Natural killer cell (primary cell): ENCODE results near the gene NOX4. TPM values are rescaled to one million over a fixed set of nuclear protein-coding genes. Genes with fewer than 3 reads are reported as not detected.

Source experiments
- ATAC-seq, 3 donors: fragments of 150-1000 bp in 2 of 3; fragments of 200-7000 bp in 1 of 3; cut with Tn5 transposase; 1 replicate in 1 of 3; 2 replicates in 2 of 3; pipeline ENCODE4 v1.10.0; 2021; ENCODE audit warnings: mild to moderate bottlenecking in 2 of 3, moderate library complexity in 2 of 3
- DNase-seq, 2 donors: peaks; one replicate each; pipeline versions ENCODE4 v3.0.0 to v3.0.0-alpha.2; 2013 to 2021; ENCODE audit warnings: mixed read lengths in 1 of 2
- H3K27ac ChIP-seq: one replicate; pipeline ENCODE4 v1.5.1; 2013; ENCODE audit warnings: mild to moderate bottlenecking, low read length
- H3K27me3 ChIP-seq: one replicate; pipeline ENCODE4 v1.6.1; 2013; ENCODE audit warnings: low read length; ENCODE audit not compliant: control insufficient read depth, insufficient read depth
- H3K36me3 ChIP-seq: one replicate; pipeline ENCODE4 v1.6.1; 2013; ENCODE audit warnings: low read length; ENCODE audit not compliant: control insufficient read depth, insufficient read depth
- H3K4me1 ChIP-seq: one replicate; pipeline ENCODE4 v1.6.1; 2013; ENCODE audit warnings: low read length; ENCODE audit not compliant: control insufficient read depth, insufficient read depth
- H3K4me3 ChIP-seq: one replicate; pipeline ENCODE4 v1.5.1; 2013; ENCODE audit warnings: low read length
- H3K9me3 ChIP-seq: one replicate; pipeline ENCODE4 v1.6.1; 2013; ENCODE audit warnings: low read length; ENCODE audit not compliant: control insufficient read depth, insufficient read depth
- H3K27ac Mint-ChIP-seq, 2 donors: one replicate each; pipeline ENCODE4 v1.8.0; 2022; ENCODE audit warnings: mild to moderate bottlenecking in 2 of 2, mixed read lengths in 2 of 2, moderate library complexity in 1 of 2
- H3K27me3 Mint-ChIP-seq, 2 donors: one replicate each; pipeline ENCODE4 v1.8.0; 2022; ENCODE audit warnings: low read depth in 2 of 2, mixed read lengths in 2 of 2
- H3K36me3 Mint-ChIP-seq: one replicate; pipeline ENCODE4 v1.8.0; 2022; ENCODE audit warnings: mixed read lengths
- H3K4me1 Mint-ChIP-seq, 2 donors: one replicate each; pipeline ENCODE4 v1.8.0; 2022; ENCODE audit warnings: mixed read lengths in 2 of 2
- H3K4me3 Mint-ChIP-seq: one replicate; pipeline ENCODE4 v1.8.0; 2022; ENCODE audit warnings: mild to moderate bottlenecking, moderate library complexity, mixed read lengths
- H3K9me3 Mint-ChIP-seq, 2 donors: one replicate each; pipeline ENCODE4 v1.8.0; 2022; ENCODE audit warnings: mixed read lengths in 2 of 2
- WGBS: methylation state at CpG from one replicate; pipeline ENCODE4 v1.1.7; 2013; ENCODE audit warnings: missing lambda C conversion rate; ENCODE audit not compliant: insufficient coverage; 5-methylcytosine and 5-hydroxymethylcytosine counted together
- intact Hi-C: fragments of 100-400 bp; cut with micrococcal nuclease; formaldehyde crosslinking; loops from one replicate; pipeline ENCODE4 v1.14.2; 2022
- total RNA-seq, 4 donors: library from RNA; stranded (reverse); fragments of 120-200 nt in 1 of 4; gene quantifications; one replicate each; pipeline versions ENCODE4 v1.2.3 to v1.2.4, GENCODE V29; 2013 to 2022
- TF ChIP-seq, protein P1 (sequence below): fragments of 200-600 bp; IDR thresholded peaks from one replicate; pipeline ENCODE4 v1.8.0; 2022; ENCODE audit warnings: antibody characterized with exemption

Gene NOX4
- total RNA-seq, 3 donors from 2014 or later (not counting 1 experiment from before 2014, with no cell fraction given), result not detected

DNA sequence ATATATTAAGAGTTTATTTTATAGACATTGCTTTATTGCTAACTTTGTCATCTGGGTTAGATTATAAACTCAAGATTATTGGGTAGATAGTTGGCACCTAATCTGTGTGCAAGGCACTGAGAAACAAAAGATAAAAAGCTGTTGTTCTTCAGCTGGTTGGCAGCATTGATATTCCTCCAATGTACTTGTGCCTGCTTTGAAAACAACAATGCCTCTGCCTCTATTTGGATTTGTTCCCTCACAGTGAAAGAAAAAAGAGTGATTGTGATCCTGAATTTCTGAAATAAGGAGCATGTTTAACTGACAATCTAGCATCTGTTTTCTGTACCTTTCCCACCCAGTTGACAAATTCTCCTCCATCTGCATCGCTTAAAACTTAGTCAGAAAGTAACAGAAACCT, 215.2 kb downstream of the NOX4 start:
- H3K27me3 ChIP-seq, result no peaks in the 10 kb centered on the region
- no peak for ATAC-seq
- DNase-seq, result no peak
- H3K4me1 ChIP-seq, result no peaks in the 10 kb centered on the region
- no peaks in the 10 kb centered on the region for H3K36me3 ChIP-seq
- TF ChIP-seq, protein P1, sequence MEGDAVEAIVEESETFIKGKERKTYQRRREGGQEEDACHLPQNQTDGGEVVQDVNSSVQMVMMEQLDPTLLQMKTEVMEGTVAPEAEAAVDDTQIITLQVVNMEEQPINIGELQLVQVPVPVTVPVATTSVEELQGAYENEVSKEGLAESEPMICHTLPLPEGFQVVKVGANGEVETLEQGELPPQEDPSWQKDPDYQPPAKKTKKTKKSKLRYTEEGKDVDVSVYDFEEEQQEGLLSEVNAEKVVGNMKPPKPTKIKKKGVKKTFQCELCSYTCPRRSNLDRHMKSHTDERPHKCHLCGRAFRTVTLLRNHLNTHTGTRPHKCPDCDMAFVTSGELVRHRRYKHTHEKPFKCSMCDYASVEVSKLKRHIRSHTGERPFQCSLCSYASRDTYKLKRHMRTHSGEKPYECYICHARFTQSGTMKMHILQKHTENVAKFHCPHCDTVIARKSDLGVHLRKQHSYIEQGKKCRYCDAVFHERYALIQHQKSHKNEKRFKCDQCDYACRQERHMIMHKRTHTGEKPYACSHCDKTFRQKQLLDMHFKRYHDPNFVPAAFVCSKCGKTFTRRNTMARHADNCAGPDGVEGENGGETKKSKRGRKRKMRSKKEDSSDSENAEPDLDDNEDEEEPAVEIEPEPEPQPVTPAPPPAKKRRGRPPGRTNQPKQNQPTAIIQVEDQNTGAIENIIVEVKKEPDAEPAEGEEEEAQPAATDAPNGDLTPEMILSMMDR, result no peak
- peaks cover 7 to 26% of the 10 kb centered on the region in 2 donors for H3K9me3 Mint-ChIP-seq
- H3K27me3 Mint-ChIP-seq, result no peaks in the 10 kb centered on the region
- no peak overlapping the region for H3K27ac Mint-ChIP-seq
- H3K9me3 ChIP-seq, result no peaks in the 10 kb centered on the region
- intact Hi-C loops, result no loop called here
- WGBS, result no CpG with 5 or more reads among the region's 1 CpG
- peaks cover 4% of the 10 kb centered on the region for H3K36me3 Mint-ChIP-seq
- no peak overlapping the region for H3K27ac ChIP-seq
- no peak overlapping the region for H3K4me3 ChIP-seq
- no peak overlapping the region for H3K4me3 Mint-ChIP-seq
- H3K4me1 Mint-ChIP-seq, result no peaks in the 10 kb centered on the region

Other genes starting within 250 kb of the NOX4 start
- gene TRIM77, start 218.9 kb upstream of the NOX4 start, total RNA-seq, result not detected